Neuronal stem cell (in vitro differentiated cells): Measurements from ENCODE around the gene CRYGS.
"Not testable (repeated sequence)": the region's sequence is repeated elsewhere in the genome, so short reads cannot be mapped to it uniquely, and the experiment has no call there.

Experiments used
- DNase-seq: peaks from one replicate; pipeline ENCODE4 v3.0.0-alpha.2; 2013; ENCODE audit warnings: low spot score
- H2AFZ ChIP-seq: one replicate; pipeline ENCODE4 v1.6.1; 2013; ENCODE audit warnings: mild to moderate bottlenecking, low read length, inconsistent platforms
- H2AK5ac ChIP-seq: 2 replicates; pipeline ENCODE4 v1.6.1; 2013; ENCODE audit warnings: low read depth, mild to moderate bottlenecking, inconsistent platforms, low read length, moderate library complexity, mixed read lengths
- H2BK120ac ChIP-seq: 2 replicates; pipeline ENCODE4 v1.6.1; 2013; ENCODE audit warnings: low read depth, mild to moderate bottlenecking, inconsistent platforms, low read length, moderate library complexity, mixed read lengths
- H2BK12ac ChIP-seq: one replicate; pipeline ENCODE4 v1.6.1; 2013; ENCODE audit warnings: low read length, inconsistent platforms
- H2BK15ac ChIP-seq: 2 replicates; pipeline ENCODE4 v1.6.1; 2013; ENCODE audit warnings: mild to moderate bottlenecking, low read length, inconsistent platforms, mixed read lengths
- H2BK5ac ChIP-seq: one replicate; pipeline ENCODE4 v1.6.1; 2013; ENCODE audit warnings: inconsistent platforms, mild to moderate bottlenecking, low read length, moderate library complexity
- H3K14ac ChIP-seq: one replicate; pipeline ENCODE4 v1.6.1; 2013; ENCODE audit warnings: low read length, inconsistent platforms
- H3K18ac ChIP-seq: 2 replicates; pipeline ENCODE4 v1.6.1; 2013; ENCODE audit warnings: low read length, inconsistent platforms
- H3K23ac ChIP-seq: 2 replicates; pipeline ENCODE4 v1.6.1; 2013; ENCODE audit warnings: low read depth, mild to moderate bottlenecking, mixed read lengths, low read length, inconsistent platforms; ENCODE audit not compliant: poor library complexity
- H3K27ac ChIP-seq: replicated peaks from 3 replicates; pipeline ENCODE4 v1.5.1; 2013; ENCODE audit warnings: low read length, inconsistent platforms
- H3K27me3 ChIP-seq, 3 experiments: 2 replicates each; pipeline ENCODE4 v1.6.1; 2013; ENCODE audit warnings: low read length in 3 of 3, mild to moderate bottlenecking in 2 of 3, inconsistent platforms in 1 of 3, low read depth in 1 of 3, mixed read lengths in 1 of 3, moderate library complexity in 1 of 3; ENCODE audit not compliant: control insufficient read depth in 3 of 3, insufficient read depth in 3 of 3
- H3K36me3 ChIP-seq, 2 donors: replicated peaks in 1 of 2; 2 replicates each; pipeline ENCODE4 v1.6.1; 2013; ENCODE audit warnings: low read length in 2 of 2; ENCODE audit not compliant: control insufficient read depth in 2 of 2, insufficient read depth in 2 of 2
- H3K4ac ChIP-seq: 2 replicates; pipeline ENCODE4 v1.6.1; 2013; ENCODE audit warnings: inconsistent platforms, mild to moderate bottlenecking, low read length, moderate library complexity
- H3K4me1 ChIP-seq, 2 donors: 1 replicate in 1 of 2; 2 replicates in 1 of 2; pipeline ENCODE4 v1.6.1; 2013; ENCODE audit warnings: low read length in 2 of 2, low read depth in 1 of 2; ENCODE audit not compliant: control insufficient read depth in 2 of 2, insufficient read depth in 1 of 2
- H3K4me2 ChIP-seq: one replicate; pipeline ENCODE4 v1.6.1; 2013; ENCODE audit warnings: mild to moderate bottlenecking, low read length, inconsistent platforms; ENCODE audit not compliant: insufficient read depth, poor library complexity, severe bottlenecking
- H3K4me3 ChIP-seq, 2 donors: 2 replicates each; pipeline ENCODE4 v1.5.1; 2013; ENCODE audit warnings: low read length in 2 of 2, mild to moderate bottlenecking in 2 of 2, inconsistent platforms in 1 of 2, moderate library complexity in 1 of 2
- H3K79me1 ChIP-seq: one replicate; pipeline ENCODE4 v1.6.1; 2013; ENCODE audit warnings: low read depth, mild to moderate bottlenecking, inconsistent platforms, low read length, moderate library complexity
- H3K9ac ChIP-seq: one replicate; pipeline ENCODE4 v1.6.1; 2013; ENCODE audit warnings: mild to moderate bottlenecking, low read depth, low read length, inconsistent platforms; ENCODE audit not compliant: poor library complexity
- H3K9me3 ChIP-seq, 2 donors: replicated peaks in 1 of 2; 2 replicates each; pipeline versions ENCODE3 to v1.6.1; 2013; ENCODE audit warnings: low read length in 2 of 2, mild to moderate bottlenecking in 2 of 2, inconsistent platforms in 1 of 2, low read depth in 1 of 2, mixed read lengths in 1 of 2, moderate library complexity in 1 of 2; ENCODE audit not compliant: control insufficient read depth in 2 of 2, insufficient read depth in 1 of 2
- H4K8ac ChIP-seq: one replicate; pipeline ENCODE4 v1.6.1; 2013; ENCODE audit warnings: low read depth, mild to moderate bottlenecking, inconsistent platforms, low read length, moderate library complexity
- H4K91ac ChIP-seq: one replicate; pipeline ENCODE4 v1.6.1; 2013; ENCODE audit warnings: low read length, low read depth, mild to moderate bottlenecking, inconsistent platforms; ENCODE audit not compliant: poor library complexity
- WGBS, 2 donors: extraction: QIAGEN DNeasy Blood & Tissue Kit; methylation state at CpG; one replicate each; pipeline ENCODE4 v1.1.7; 2013; ENCODE audit warnings: missing lambda C conversion rate in 2 of 2, mixed read lengths in 1 of 2; ENCODE audit not compliant: insufficient read length in 2 of 2, insufficient replicate concordance in 1 of 2; ENCODE audit errors: extremely low coverage in 2 of 2; 5-methylcytosine and 5-hydroxymethylcytosine counted together

Gene CRYGS

GRCh38 chr3:186498022-186498421 lies 46.2 kb downstream of the CRYGS start:
- peaks cover 0 to 18% of the 10 kb centered on the region in 2 donors for H3K4me1 ChIP-seq
- not testable (repeated sequence) for H4K91ac ChIP-seq, H2BK15ac ChIP-seq, H2BK120ac ChIP-seq, H2AK5ac ChIP-seq, H2BK12ac ChIP-seq, H3K9me3 ChIP-seq, H4K8ac ChIP-seq, H3K23ac ChIP-seq, H3K18ac ChIP-seq, H3K9ac ChIP-seq, H3K4me2 ChIP-seq, H2AFZ ChIP-seq, H3K36me3 ChIP-seq, H2BK5ac ChIP-seq, H3K4ac ChIP-seq, DNase-seq, H3K79me1 ChIP-seq, H3K4me3 ChIP-seq, H3K27ac ChIP-seq, H3K14ac ChIP-seq
- no CpG with 5 or more reads among the region's 2 CpGs for WGBS, 2 donors
- H3K27me3 ChIP-seq: peaks cover 0 to 19% (median 0%) of the 10 kb centered on the region in 3 experiments

- H2AK5ac ChIP-seq: no peak overlapping the region
- H3K14ac ChIP-seq: no peak overlapping the region
- H3K27me3 ChIP-seq: peaks cover 0 to 16% (median 0%) of the 10 kb centered on the region in 3 experiments
- no peak for DNase-seq
- H3K18ac ChIP-seq: no peak overlapping the region
- no peak overlapping the region for H2BK120ac ChIP-seq
- H2BK15ac ChIP-seq: no peak overlapping the region
- no peak overlapping the region for H3K23ac ChIP-seq
- H3K4me1 ChIP-seq: peaks cover 0 to 16% of the 10 kb centered on the region in 2 donors
- no peak overlapping the region for H3K4ac ChIP-seq
- no peak overlapping the region for H3K9ac ChIP-seq
- no peak overlapping the region for H2AFZ ChIP-seq
- H3K9me3 ChIP-seq: no peaks in the 10 kb centered on the region
- WGBS, 2 donors: no CpG with 5 or more reads among the region's 4 CpGs
- H4K91ac ChIP-seq: no peak overlapping the region
- no peak overlapping the region for H2BK12ac ChIP-seq
- no peak overlapping the region for H3K27ac ChIP-seq
- H3K79me1 ChIP-seq: no peaks in the 10 kb centered on the region
- H2BK5ac ChIP-seq: no peak overlapping the region
- H3K36me3 ChIP-seq: no peaks in the 10 kb centered on the region
- no peak overlapping the region for H4K8ac ChIP-seq
- H3K4me2 ChIP-seq: no peak overlapping the region
- H3K4me3 ChIP-seq: no peak overlapping the region
These were observed 46.6 kb downstream of the CRYGS start for GRCh38 chr3:186497608-186498007.

- no peak overlapping the region for H3K4me3 ChIP-seq
- no peak overlapping the region for H3K4ac ChIP-seq
- H3K9me3 ChIP-seq: no peaks in the 10 kb centered on the region
- H4K91ac ChIP-seq: no peak overlapping the region
- H2AFZ ChIP-seq: no peak overlapping the region
- no peak overlapping the region for H2BK5ac ChIP-seq
- H3K36me3 ChIP-seq: no peaks in the 10 kb centered on the region
- H2BK120ac ChIP-seq: no peak overlapping the region
- peaks cover 0 to 15% of the 10 kb centered on the region in 2 donors for H3K4me1 ChIP-seq
- no peak overlapping the region for H3K4me2 ChIP-seq
- no peak overlapping the region for H3K9ac ChIP-seq
- no peak overlapping the region for H2BK12ac ChIP-seq
- no peaks in the 10 kb centered on the region for H3K79me1 ChIP-seq
- H2AK5ac ChIP-seq: no peak overlapping the region
- H4K8ac ChIP-seq: no peak overlapping the region
- H2BK15ac ChIP-seq: no peak overlapping the region
- H3K23ac ChIP-seq: no peak overlapping the region
- H3K27me3 ChIP-seq: peaks cover 0 to 9% (median 0%) of the 10 kb centered on the region in 3 experiments
- no peak overlapping the region for H3K14ac ChIP-seq
- no peak overlapping the region for H3K18ac ChIP-seq
- DNase-seq: no peak
- H3K27ac ChIP-seq: no peak overlapping the region
These were observed 47.5 kb downstream of the CRYGS start for GRCh38 chr3:186496635-186497034.

- H2AFZ ChIP-seq: no peak overlapping the region
- H3K14ac ChIP-seq: no peak overlapping the region
- H3K9ac ChIP-seq: no peak overlapping the region
- H3K23ac ChIP-seq: no peak overlapping the region
- no peak overlapping the region for H3K27ac ChIP-seq
- H3K4me3 ChIP-seq: no peak overlapping the region
- H3K4ac ChIP-seq: no peak overlapping the region
- H3K9me3 ChIP-seq: no peaks in the 10 kb centered on the region
- H4K91ac ChIP-seq: no peak overlapping the region
- no peaks in the 10 kb centered on the region for H3K36me3 ChIP-seq
- H2AK5ac ChIP-seq: no peak overlapping the region
- no peak overlapping the region for H4K8ac ChIP-seq
- H3K79me1 ChIP-seq: no peaks in the 10 kb centered on the region
- peaks cover 0 to 15% of the 10 kb centered on the region in 2 donors for H3K4me1 ChIP-seq
- no CpG with 5 or more reads among the region's 3 CpGs for WGBS, 2 donors
- no peak overlapping the region for H2BK120ac ChIP-seq
- H2BK12ac ChIP-seq: peak overlapping the region; percentile 50
- no peak overlapping the region for H2BK5ac ChIP-seq
- H3K18ac ChIP-seq: peak overlapping the region; percentile 87
- H3K27me3 ChIP-seq: peaks cover 0 to 9% (median 0%) of the 10 kb centered on the region in 3 experiments
- H3K4me2 ChIP-seq: no peak overlapping the region
- no peak overlapping the region for H2BK15ac ChIP-seq
- no peak for DNase-seq
These were observed 48.2 kb downstream of the CRYGS start for GRCh38 chr3:186496016-186496415.
